K562 (cell line): Measurements from ENCODE around the gene SLC30A10. TPM values are rescaled to one million over a fixed set of nuclear protein-coding genes. Genes with fewer than 3 reads are reported as not detected.

Source experiments
- ATAC-seq: fragments of 200-7000 bp; cut with Tn5 transposase; 3 replicates; pipeline ENCODE4 v1.9.1; 2020; ENCODE audit warnings: moderate library complexity
- BruUV-seq: library from RNA; stranded (reverse); fragments of 400-500 nt; replicated peaks from 2 replicates; lab custom pipeline; 2021; lab: Mats Ljungman, UMichigan
- CTCF ChIA-PET: fragments of 300-600 bp; formaldehyde crosslinking; extraction: SDS; loops from one replicate; lab custom pipeline; 2021; ENCODE audit warnings: low intra/inter-chr PET ratio; lab: Yijun Ruan, JAX
- POLR2A ChIA-PET: fragments of 300-600, 350-650 bp; sonication (Branson Sonifier 250); formaldehyde crosslinking; extraction: SDS; loops from one replicate; lab custom pipeline; 2021; ENCODE audit warnings: antibody characterized with exemption, inconsistent platforms; lab: Yijun Ruan, JAX
- DNase-seq, 4 experiments: peaks; one replicate each; pipeline versions ENCODE4 v3.0.0 to v3.0.0-alpha.2; 2011 to 2018; ENCODE audit warnings: low spot score in 3 of 4, mixed read lengths in 3 of 4; ENCODE audit errors: extremely low read depth in 1 of 4
- FAIRE-seq: peaks from 2 replicates; lab custom pipeline; 2011; peaks lifted over from hg19 to GRCh38; lab: Jason Lieb, UNC
- H2AFZ ChIP-seq: 2 replicates; pipeline ENCODE4 v1.6.0; 2011; ENCODE audit warnings: low read depth, low read length, control low read depth, inconsistent platforms
- H3K27ac ChIP-seq: fragments of 200-600 bp; 3 replicates; pipeline ENCODE4 v1.8.0; 2011; ENCODE audit warnings: low read depth, mild to moderate bottlenecking, control low read depth, inconsistent platforms, low read length, moderate library complexity, mixed read lengths; ENCODE audit errors: extremely low read depth
- H3K27me3 ChIP-seq, 2 experiments: fragments of 300-600 bp in 1 of 2; 2 replicates in 1 of 2; 3 replicates in 1 of 2; pipeline versions ENCODE4 v1.6.0 to v1.8.0; 2011; ENCODE audit warnings: inconsistent platforms in 2 of 2, low read length in 2 of 2, mild to moderate bottlenecking in 1 of 2, mixed read lengths in 1 of 2, moderate library complexity in 1 of 2; ENCODE audit not compliant: control insufficient read depth in 2 of 2, insufficient read depth in 2 of 2
- H3K36me3 ChIP-seq: fragments of 300-600 bp; 3 replicates; pipeline ENCODE4 v1.8.0; 2011; ENCODE audit warnings: mild to moderate bottlenecking, low read length, inconsistent platforms; ENCODE audit not compliant: control insufficient read depth, insufficient read depth
- H3K4me1 ChIP-seq, 2 experiments: fragments of 200-600 bp in 1 of 2; replicated peaks in 1 of 2; 2 replicates in 1 of 2; 3 replicates in 1 of 2; pipeline versions ENCODE4 v1.5.1 to v1.8.0; 2011; ENCODE audit warnings: inconsistent platforms in 2 of 2, low read length in 2 of 2, mild to moderate bottlenecking in 1 of 2, mixed read lengths in 1 of 2, moderate library complexity in 1 of 2; ENCODE audit not compliant: control insufficient read depth in 2 of 2, insufficient read depth in 2 of 2
- H3K4me2 ChIP-seq: 2 replicates; pipeline ENCODE4 v1.6.1; 2011; ENCODE audit warnings: low read length, control low read depth, inconsistent platforms, mixed read lengths; ENCODE audit not compliant: insufficient read depth
- H3K4me3 ChIP-seq: fragments of 200-600 bp; sonication (generic), shearing (Covaris generic); 2 replicates; pipeline ENCODE4 v1.5.1; 2016; ENCODE audit warnings: control low read depth, inconsistent platforms
- H3K79me2 ChIP-seq: fragments of 200-600 bp; 3 replicates; pipeline ENCODE4 v1.8.0; 2011; ENCODE audit warnings: low read length, inconsistent platforms; ENCODE audit not compliant: control insufficient read depth, insufficient read depth
- H3K9ac ChIP-seq, 2 experiments: 2 replicates each; pipeline versions ENCODE4 v1.6.0 to v1.6.1; 2011; ENCODE audit warnings: low read depth in 2 of 2, low read length in 2 of 2, control low read depth in 1 of 2, inconsistent platforms in 1 of 2, mild to moderate bottlenecking in 1 of 2, mixed read lengths in 1 of 2; ENCODE audit not compliant: insufficient read depth in 1 of 2
- H3K9me1 ChIP-seq: one replicate; pipeline ENCODE4 v1.6.0; 2011; ENCODE audit warnings: inconsistent platforms, mild to moderate bottlenecking, low read length, moderate library complexity; ENCODE audit not compliant: control insufficient read depth, insufficient read depth
- H3K9me3 ChIP-seq: replicated peaks from 2 replicates; pipeline ENCODE4 v1.5.1; 2011; ENCODE audit warnings: low read depth, low read length, inconsistent platforms; ENCODE audit not compliant: control insufficient read depth, insufficient read depth
- H4K20me1 ChIP-seq: replicated peaks from 2 replicates; pipeline ENCODE4 v1.6.1; 2011; ENCODE audit warnings: low read length, inconsistent platforms, mixed read lengths; ENCODE audit not compliant: control insufficient read depth, insufficient read depth
- BCLAF1 ChIP-seq, 2 experiments: fragments of 450-650 bp in 1 of 2; IDR thresholded peaks; 2 replicates each; pipeline ENCODE4 v1.6.1; 2011 to 2017; ENCODE audit warnings: low read depth in 2 of 2, antibody characterized with exemption in 1 of 2, borderline replicate concordance in 1 of 2, low read length in 1 of 2, mild to moderate bottlenecking in 1 of 2, mixed read lengths in 1 of 2; ENCODE audit not compliant: control insufficient read depth in 1 of 2
- HDAC8 ChIP-seq: fragments of 450-650 bp; IDR thresholded peaks from 2 replicates; pipeline ENCODE4 v1.6.1; 2016; ENCODE audit warnings: mild to moderate bottlenecking, missing genetic modification characterization, moderate library complexity, missing compliant biosample characterization
- HNRNPLL ChIP-seq: fragments of 200-400 bp; formaldehyde crosslinking; IDR thresholded peaks from 2 replicates; pipeline ENCODE4 v1.6.1; 2017; ENCODE audit warnings: low read length, low read depth, mild to moderate bottlenecking; ENCODE audit not compliant: poor library complexity, severe bottlenecking
- IFI16 ChIP-seq: fragments of 250-450 bp; sonication (Bioruptor Pico); IDR thresholded peaks from 2 replicates; pipeline ENCODE4 v2.1.2; 2022; ENCODE audit warnings: mild to moderate bottlenecking, inconsistent platforms
- MYBL2 ChIP-seq, 2 experiments: fragments of 450-650 bp in 1 of 2; sonication (generic) in 1 of 2; formaldehyde crosslinking in 1 of 2; IDR thresholded peaks; 2 replicates each; pipeline versions ENCODE4 v1.6.1 to v1.8.1; 2017 to 2022; ENCODE audit warnings: borderline replicate concordance in 1 of 2, inconsistent platforms in 1 of 2, low read depth in 1 of 2, mild to moderate bottlenecking in 1 of 2, missing genetic modification reagents in 1 of 2, moderate library complexity in 1 of 2
- MYC ChIP-seq, 2 experiments: fragments of 250-450 bp in 1 of 2; sonication (Bioruptor Pico) in 1 of 2; IDR thresholded peaks; 2 replicates each; pipeline versions ENCODE4 v1.5.1 to v1.6.1; 2012 to 2021; ENCODE audit warnings: low read depth in 2 of 2, borderline replicate concordance in 1 of 2, improper control_type of control experiment in 1 of 2, low read length in 1 of 2, mild to moderate bottlenecking in 1 of 2, moderate library complexity in 1 of 2
- NBN ChIP-seq: fragments of 450-650 bp; IDR thresholded peaks from 2 replicates; pipeline ENCODE4 v1.6.1; 2016; ENCODE audit warnings: low read depth, mild to moderate bottlenecking
- NFIC ChIP-seq: fragments of 450-650 bp; IDR thresholded peaks from 2 replicates; pipeline ENCODE4 v1.6.1; 2017; ENCODE audit warnings: mild to moderate bottlenecking, inconsistent platforms
- PATZ1 ChIP-seq: fragments of 250-450 bp; sonication (Bioruptor Pico); IDR thresholded peaks from 2 replicates; pipeline ENCODE4 v1.5.0; 2020; ENCODE audit warnings: mild to moderate bottlenecking, borderline replicate concordance
- PBX2 ChIP-seq, 2 experiments: IDR thresholded peaks in 1 of 2; conservative IDR thresholded peaks in 1 of 2; 2 replicates each; pipeline ENCODE4 v1.6.1; 2016; ENCODE audit warnings: low read depth in 2 of 2, mild to moderate bottlenecking in 1 of 2, missing compliant biosample characterization in 1 of 2, missing genetic modification characterization in 1 of 2, moderate library complexity in 1 of 2
- TBP ChIP-seq: optimal IDR thresholded peaks from 2 replicates; pipeline ENCODE3; 2011; ENCODE audit warnings: low read depth, low read length, improper control_type of control experiment
- WGBS: fragments of 100-300 bp; shearing (Covaris generic); methylation state at CpG from one replicate; pipeline ENCODE4 v1.1.6; 2016; ENCODE audit warnings: low coverage, mixed read lengths; ENCODE audit not compliant: insufficient coverage; ENCODE audit errors: missing lambda C conversion rate; 5-methylcytosine and 5-hydroxymethylcytosine counted together
- in situ Hi-C: fragments of 300-500 bp; cut with MboI; formaldehyde crosslinking; loops from 4 replicates; pipeline ENCODE4 v1.15.0; 2018; ENCODE audit warnings: inconsistent platforms, mixed read lengths
- intact Hi-C: fragments of 100-400 bp; cut with micrococcal nuclease; formaldehyde crosslinking; loops from 2 replicates; pipeline ENCODE4 v1.14.2; 2022
- polyA plus RNA-seq, 8 experiments: library from polyadenylated mRNA; depleted of rRNA in 4 of 8; stranded (reverse) in 5 of 8; unstranded in 3 of 8; fragments of >200 nt; fragmentation: Nextera tagmentation in 2 of 8; fragmentation: Illumina TruSeq in 1 of 8; extraction: Ambion mirVana in 2 of 8; extraction: Trizol in 1 of 8; gene quantifications; 2 replicates each; pipeline versions ENCODE4 v1.2.1 to v1.2.3, GENCODE V29; 2011 to 2014; ENCODE audit warnings: inconsistent platforms in 1 of 8, missing spikeins in 1 of 8
- total RNA-seq, 7 experiments: library from RNA; depleted of rRNA in 6 of 7; stranded (reverse); fragments of >200 nt in 6 of 7; fragmentation: Illumina TruSeq in 2 of 7; extraction: Trizol in 2 of 7; gene quantifications; 2 replicates each; pipeline versions ENCODE4 v1.2.1 to v1.2.3, GENCODE V29; 2011 to 2021; ENCODE audit warnings: low replicate concordance in 1 of 7

Gene SLC30A10
- total and polyA plus RNA-seq, 9 of the 15 experiments (the other 6 are each of a cell fraction or from before 2014, with no cell fraction given): 2.6 to 11.3 (median 7.1) TPM

- Histone ChIP-seq H3K27me3 (no peaks in the 10 kb centered on the region), H4K20me1 (no peaks in the 10 kb centered on the region), H3K36me3 (0 out of 3 replicates have a peak, but pooled peaks cover 4% of the 10 kb centered on the region), H3K27ac (peak overlapping the region; percentile 79), H3K4me3 (no peak overlapping the region; the same call in 1 of the 2 replicates), H3K4me2 (peak overlapping the region; percentile 73), H3K9ac (peak overlapping the region in 1 of 2 experiments; percentile 53; a peak in 3 of 4 replicates), H3K9me3 (0 out of 2 replicates have a peak, but pooled peaks cover 3% of the 10 kb centered on the region), H3K9me1 (no peaks in the 10 kb centered on the region), H2AFZ (peak overlapping the region; percentile 66), H3K79me2 (no peaks in the 10 kb centered on the region), H3K4me1 (peaks cover 41 to 75% of the 10 kb centered on the region in 2 experiments)
- ChIA-PET CTCF (no interaction called here), POLR2A (interaction anchor here (0.6 to 2.5 kb wide), 10 partner anchors 8 to 1153 kb away, joined by 3 to 17 read pairs (median 5); no protein-coding TSS in a partner anchor)
- intact Hi-C loops: loop anchor here (1.0 to 2.0 kb wide), 5 partner anchors 19 to 137 kb away; no protein-coding TSS in a partner anchor
- DNase-seq (no peak), ATAC-seq (no peak), FAIRE-seq (no peak)
- no TSS peak for BruUV-seq
- in situ Hi-C loops: no loop called here
- WGBS: 10% methylated on average over 1 of the region's 1 CpG
- TF ChIP-seq NBN (0 out of 2 replicates have a peak, but pooled peaks have one; percentile 75), PATZ1 (CRISPR knock-in tag) (no peak), IFI16 (CRISPR knock-in tag) (0 out of 2 replicates have a peak, but pooled peaks have one; percentile 57), TBP (peak; percentile 18), BCLAF1 (IDR thresholded peaks at IDR 0.05; ENCODE audit: borderline replicate concordance in 1 of 2, control insufficient read depth in 1 of 2, low read depth in 2 of 2, low read length in 1 of 2) (no peak), PBX2 (CRISPR knock-in tag; IDR thresholded peaks at IDR 0.05; ENCODE audit: low read depth) (no peak), PBX2 (tag; conservative IDR thresholded peaks at IDR 0.05; ENCODE audit: low read depth) (0 out of 2 replicates have a peak, but pooled peaks have one; percentile 69), HDAC8 (tag) (0 out of 2 replicates have a peak, but pooled peaks have one; percentile 8), NFIC (peak; percentile 94), HNRNPLL (no peak), MYBL2 (IDR thresholded peaks at IDR 0.05; ENCODE audit: low read depth) (no peak), MYBL2 (CRISPR knock-in tag; IDR thresholded peaks at IDR 0.05; ENCODE audit: borderline replicate concordance) (no peak), MYC (IDR thresholded peaks at IDR 0.05; ENCODE audit: low read depth, low read length) (peak; percentile 41; the same call in 1 of the 2 replicates), MYC (CRISPR knock-in tag; IDR thresholded peaks at IDR 0.05; ENCODE audit: borderline replicate concordance, low read depth) (no peak)
These were observed 20.6 kb downstream of the SLC30A10 start for GRCh38 chr1:219907772-219908070.
